ENCODE measurements around the gene TNNT1. TPM values are rescaled to one million over a fixed set of nuclear protein-coding genes. Genes with fewer than 3 reads are reported as not detected.

Gene TNNT1
- total RNA-seq, 1 experiment from 2014 or later: 116 TPM

DNA sequence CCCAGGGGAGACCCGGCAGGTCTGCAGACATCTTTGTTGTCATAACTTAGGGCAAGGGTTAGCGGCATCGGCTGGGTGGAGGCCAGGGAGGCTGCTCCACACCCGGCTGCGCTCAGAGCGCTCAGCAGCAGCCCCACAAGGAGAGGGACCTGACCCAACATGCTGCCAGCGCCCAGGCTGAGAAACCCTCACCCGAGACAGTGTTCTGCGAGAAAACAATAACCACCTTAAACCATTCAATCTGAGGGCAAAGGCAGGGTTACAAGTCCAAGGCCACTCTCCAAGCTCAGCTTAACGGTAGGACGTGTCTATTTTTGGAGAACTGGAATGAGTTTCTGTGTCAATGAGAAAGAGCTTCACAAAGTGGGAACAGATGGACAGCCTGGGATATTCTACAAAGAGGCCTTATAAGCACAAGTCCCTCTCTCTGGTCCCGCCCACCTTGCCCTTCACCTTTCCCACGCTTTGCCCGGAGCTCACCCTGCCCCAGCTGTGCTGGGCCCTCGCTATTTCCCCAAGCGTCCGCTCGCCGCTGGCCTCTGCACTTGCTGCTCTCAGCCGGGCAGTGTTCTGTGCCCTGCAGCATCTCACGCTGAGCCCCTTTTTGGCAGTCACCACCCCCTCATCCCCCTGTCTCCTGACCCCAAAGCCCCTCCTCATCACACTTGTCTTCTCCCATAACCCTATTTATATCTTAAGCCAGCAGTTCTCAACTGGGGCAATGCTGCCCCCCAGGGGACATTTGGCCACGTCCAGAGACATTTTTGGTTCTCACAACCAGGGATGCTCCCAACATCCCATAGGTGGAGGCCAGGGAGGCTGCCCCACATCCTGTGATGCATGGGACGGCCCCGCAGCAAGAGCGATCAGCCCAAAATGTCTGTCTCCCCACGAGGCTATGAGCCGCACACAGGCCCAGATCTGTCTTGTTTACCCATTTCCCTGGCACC lies 49.2 kb downstream of the TNNT1 start:
- no peak for TF ChIP-seq POLR2AphosphoS5 (IDR thresholded peaks at IDR 0.05; ENCODE audit: low read depth, low read length)
- TF ChIP-seq SIN3A (IDR thresholded peaks at IDR 0.05; ENCODE audit: borderline replicate concordance, insufficient read depth, low read depth, low read length): no peak
- no peak for TF ChIP-seq REST (IDR thresholded peaks at IDR 0.05; ENCODE audit: insufficient read depth in 1 of 2, low read depth in 2 of 2, low read length in 1 of 2)
- TF ChIP-seq TCF7L2 (IDR thresholded peaks at IDR 0.05; ENCODE audit: low read depth, low read length): no peak
- BruUV-seq (replicated peaks): no TSS peak
- Histone ChIP-seq H3K36me3 (ENCODE audit: control insufficient read depth, insufficient read depth, low read length) (no peaks in the 10 kb centered on the region), H3K4me3 (ENCODE audit: low read depth in 2 of 2, low read length in 2 of 2) (no peak overlapping the region), H3K27me3 (ENCODE audit: control insufficient read depth, insufficient read depth, low read length) (no peaks in the 10 kb centered on the region), H3K4me1 (ENCODE audit: control insufficient read depth, insufficient read depth, low read length) (peaks cover 12% of the 10 kb centered on the region), H3K27ac (ENCODE audit: low read length) (no peak overlapping the region), H3K9me3 (ENCODE audit: control insufficient read depth, insufficient read depth, low read depth, low read length) (no peaks in the 10 kb centered on the region)
- CTCF ChIA-PET: no interaction called here
- intact Hi-C loops (cut with micrococcal nuclease; ENCODE audit: unreplicated experiment) (no loop called here), in situ Hi-C loops (cut with HindIII; ENCODE audit: low pct_unique_long_range_greater_than_20kb, low sequenced_read_pairs) (no loop called here)
- POLR2A ChIA-PET: no interaction called here
- ATAC-seq (0 out of 2 replicates have a peak, but pooled peaks have one; percentile 26), DNase-seq (ENCODE audit: low read depth, low spot score) (no peak)

- H3K36me3 ChIP-seq (ENCODE audit: control insufficient read depth, insufficient read depth, low read length): no peaks in the 10 kb centered on the region
- H3K9me3 ChIP-seq (ENCODE audit: control insufficient read depth, insufficient read depth, low read depth, low read length): no peaks in the 10 kb centered on the region
- no peak for ATAC-seq
- no peak overlapping the region for H3K27ac ChIP-seq (ENCODE audit: low read length)
- BruUV-seq (replicated peaks): no TSS peak
- intact Hi-C loops (cut with micrococcal nuclease; ENCODE audit: unreplicated experiment): no loop called here
- DNase-seq (ENCODE audit: low read depth, low spot score): no peak
- in situ Hi-C loops (cut with HindIII; ENCODE audit: low pct_unique_long_range_greater_than_20kb, low sequenced_read_pairs): no loop called here
- CTCF ChIA-PET: no interaction called here
- peaks cover 19% of the 10 kb centered on the region for H3K4me1 ChIP-seq (ENCODE audit: control insufficient read depth, insufficient read depth, low read length)
- POLR2A ChIA-PET: no interaction called here
- TF ChIP-seq SIN3A (IDR thresholded peaks at IDR 0.05; ENCODE audit: borderline replicate concordance, insufficient read depth, low read depth, low read length): no peak
- no peaks in the 10 kb centered on the region for H3K27me3 ChIP-seq (ENCODE audit: control insufficient read depth, insufficient read depth, low read length)
- H3K4me3 ChIP-seq (ENCODE audit: low read depth in 2 of 2, low read length in 2 of 2): no peak overlapping the region
These were observed 50.1 kb downstream of the TNNT1 start for GRCh38 chr19:55098716-55099556.

GRCh38 chr19:55097864-55098715 lies 50.9 kb downstream of the TNNT1 start:
- peaks cover 19% of the 10 kb centered on the region for H3K4me1 ChIP-seq (ENCODE audit: control insufficient read depth, insufficient read depth, low read length)
- POLR2A ChIA-PET: no interaction called here
- BruUV-seq (replicated peaks): no TSS peak

More at GRCh38 chr19:55097864-55098715, 50.9 kb downstream of the TNNT1 start:
- no peaks in the 10 kb centered on the region for H3K9me3 ChIP-seq (ENCODE audit: control insufficient read depth, insufficient read depth, low read depth, low read length)
- CTCF ChIA-PET: no interaction called here
- H3K36me3 ChIP-seq (ENCODE audit: control insufficient read depth, insufficient read depth, low read length): no peaks in the 10 kb centered on the region
- TF ChIP-seq REST (IDR thresholded peaks at IDR 0.05; ENCODE audit: insufficient read depth in 1 of 2, low read depth in 2 of 2, low read length in 1 of 2) (no peak), TCF7L2 (IDR thresholded peaks at IDR 0.05; ENCODE audit: low read depth, low read length) (no peak), POLR2AphosphoS5 (IDR thresholded peaks at IDR 0.05; ENCODE audit: low read depth, low read length) (no peak), CTCF (IDR thresholded peaks at IDR 0.05) (no peak), SIN3A (IDR thresholded peaks at IDR 0.05; ENCODE audit: borderline replicate concordance, insufficient read depth, low read depth, low read length) (no peak)
- in situ Hi-C loops (cut with HindIII; ENCODE audit: low pct_unique_long_range_greater_than_20kb, low sequenced_read_pairs): no loop called here
- no peak for DNase-seq (ENCODE audit: low read depth, low spot score)
- no peak for ATAC-seq
- H3K27me3 ChIP-seq (ENCODE audit: control insufficient read depth, insufficient read depth, low read length): no peaks in the 10 kb centered on the region
- no peak overlapping the region for H3K27ac ChIP-seq (ENCODE audit: low read length)
- intact Hi-C loops (cut with micrococcal nuclease; ENCODE audit: unreplicated experiment): no loop called here
- no peak overlapping the region for H3K4me3 ChIP-seq (ENCODE audit: low read depth in 2 of 2, low read length in 2 of 2)
